SIG-M5 treated with dmso at 0.1 percent for 504 hours (cell line): Measurements from ENCODE around the gene LYL1.
A peak's percentile ranks its signal among the peaks of the same experiment; 100 is the strongest.

Experiments used
- DNase-seq: peaks from one replicate; lab custom pipeline; 2025; ENCODE audit not compliant: unreplicated experiment; lab: John Stamatoyannopoulos, UW

Gene LYL1

DNA sequence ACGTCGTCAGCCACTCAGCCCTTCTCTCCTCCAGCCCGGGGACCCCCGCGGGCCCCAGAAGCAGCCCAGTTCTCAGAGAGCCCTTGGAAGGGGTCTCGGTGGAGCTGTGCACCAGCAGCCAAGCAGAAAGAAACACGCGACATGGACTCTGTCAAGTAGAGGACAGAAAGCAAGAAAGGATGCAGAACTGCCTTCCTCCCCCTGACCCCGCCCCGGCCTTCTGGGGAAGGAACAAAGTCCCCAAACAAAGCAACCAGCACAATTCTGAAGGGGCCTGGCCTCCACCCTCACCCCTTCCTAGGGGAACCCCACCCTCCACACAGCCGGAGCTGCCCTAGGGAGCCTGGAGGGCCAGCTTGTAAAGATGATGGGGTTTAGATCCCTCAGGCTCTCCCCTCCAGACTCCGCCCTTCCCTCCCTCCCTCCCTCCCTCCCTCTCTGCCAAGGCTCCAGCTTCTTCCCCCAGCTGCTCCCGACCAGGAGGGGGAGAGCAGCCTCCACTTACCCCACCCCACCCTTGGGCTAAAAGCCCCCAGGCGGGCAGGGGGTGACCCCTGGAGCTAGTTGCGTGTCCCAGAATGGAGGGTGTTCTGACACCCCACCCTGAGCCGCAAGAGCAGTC is 7.8 kb downstream of the LYL1 start:
- DNase-seq: peak; percentile 49

DNA sequence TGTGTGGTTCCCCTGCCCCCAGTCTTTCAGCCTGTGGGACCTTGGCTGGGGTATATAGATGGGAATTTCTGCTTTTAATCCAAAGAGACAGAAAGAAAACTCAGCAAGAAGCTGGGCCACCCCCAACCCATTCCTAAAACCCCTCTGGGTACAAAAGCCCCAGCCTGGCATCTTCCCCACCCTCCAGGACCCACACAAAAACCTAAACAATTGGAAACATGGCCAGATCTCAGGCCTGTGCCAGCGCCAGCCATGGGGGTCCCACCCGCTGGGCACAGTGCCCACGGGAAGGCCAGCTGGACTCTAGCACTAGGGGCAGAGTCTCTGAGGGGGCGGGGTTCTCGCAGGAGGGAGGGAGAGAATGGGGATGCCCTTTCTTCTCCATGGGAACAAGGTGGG is 8.6 kb downstream of the LYL1 start:
- DNase-seq: no peak

- peak; percentile 84 for DNase-seq
These were observed 9.1 kb downstream of the LYL1 start for GRCh38 chr19:13093407-13094105.

DNA sequence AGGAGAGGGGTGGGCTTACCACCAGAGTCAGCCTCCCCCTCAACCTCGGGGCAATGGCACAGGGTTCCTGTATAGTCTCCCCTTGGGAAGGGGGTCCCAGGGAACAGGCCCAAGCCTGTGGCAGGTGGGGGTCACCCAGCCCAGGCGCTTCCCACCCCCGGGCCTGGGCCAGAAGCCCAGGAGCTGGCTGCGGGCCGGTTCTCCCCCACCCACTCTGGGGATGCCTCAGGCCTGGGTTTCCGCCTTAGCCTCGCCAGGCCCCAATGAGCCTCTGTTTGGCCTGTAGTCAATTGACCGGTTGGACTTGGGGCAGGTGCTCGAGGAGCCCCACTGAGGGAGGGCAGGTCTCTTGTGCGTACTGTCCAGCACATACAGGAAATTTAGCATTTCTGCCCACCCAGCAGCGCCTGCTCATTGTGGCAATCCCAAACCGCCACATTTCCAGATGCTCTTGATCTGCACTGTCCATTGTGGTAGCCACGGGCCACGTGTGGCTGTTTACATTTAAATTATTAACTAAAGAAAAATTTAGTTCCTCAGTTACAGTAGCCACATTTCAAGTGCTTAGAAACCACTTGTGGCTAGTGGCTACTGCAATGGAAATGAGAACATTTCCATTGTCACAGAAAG is 9.9 kb downstream of the LYL1 start:
- no peak for DNase-seq

- DNase-seq: no peak
These were observed 10.5 kb downstream of the LYL1 start for GRCh38 chr19:13092158-13092543.

- DNase-seq: peak; percentile 21
These were observed 11.1 kb downstream of the LYL1 start for GRCh38 chr19:13091400-13092157.

- peak; percentile 48 for DNase-seq
These were observed 12.0 kb downstream of the LYL1 start for GRCh38 chr19:13090511-13091231.

DNA sequence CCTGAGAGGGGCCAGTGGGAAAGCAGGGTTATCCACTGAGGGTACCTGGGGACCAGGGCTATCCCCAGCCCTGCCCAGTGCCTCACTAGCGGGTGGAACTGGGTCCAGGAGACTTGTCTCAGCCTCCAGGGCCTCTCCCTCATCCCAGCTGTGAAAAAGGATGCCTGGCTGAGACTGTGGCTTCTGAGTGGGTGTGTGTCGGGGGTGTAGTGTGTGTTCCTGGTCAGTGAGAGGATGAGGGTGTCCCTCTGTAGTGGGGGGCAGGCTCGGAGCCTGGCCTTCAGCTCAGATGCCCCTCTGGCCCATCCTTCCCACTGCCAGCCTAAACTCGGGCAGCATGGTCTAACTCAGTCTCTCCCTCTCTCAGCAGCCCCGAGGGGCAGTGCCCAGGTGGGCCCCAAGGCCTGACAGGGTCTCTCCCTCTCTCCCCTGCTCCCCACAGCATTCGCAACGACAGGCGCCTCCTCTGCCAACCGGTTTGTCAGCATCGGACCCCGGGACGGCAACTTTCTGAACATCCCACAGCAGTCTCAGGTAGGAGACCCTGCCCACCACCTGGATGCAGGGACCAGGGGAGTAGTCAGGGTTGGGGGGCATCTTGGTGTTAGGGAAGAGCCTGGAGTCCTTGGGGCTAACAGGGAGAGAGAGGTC is 12.7 kb downstream of the LYL1 start:
- DNase-seq: no peak

- DNase-seq: peak; percentile 17
These were observed 13.4 kb downstream of the LYL1 start for GRCh38 chr19:13089139-13089856.

GRCh38 chr19:13087795-13088537 is 14.7 kb downstream of the LYL1 start:
- DNase-seq: no peak

- DNase-seq: no peak
These were observed 15.4 kb downstream of the LYL1 start for GRCh38 chr19:13087295-13087694.

DNA sequence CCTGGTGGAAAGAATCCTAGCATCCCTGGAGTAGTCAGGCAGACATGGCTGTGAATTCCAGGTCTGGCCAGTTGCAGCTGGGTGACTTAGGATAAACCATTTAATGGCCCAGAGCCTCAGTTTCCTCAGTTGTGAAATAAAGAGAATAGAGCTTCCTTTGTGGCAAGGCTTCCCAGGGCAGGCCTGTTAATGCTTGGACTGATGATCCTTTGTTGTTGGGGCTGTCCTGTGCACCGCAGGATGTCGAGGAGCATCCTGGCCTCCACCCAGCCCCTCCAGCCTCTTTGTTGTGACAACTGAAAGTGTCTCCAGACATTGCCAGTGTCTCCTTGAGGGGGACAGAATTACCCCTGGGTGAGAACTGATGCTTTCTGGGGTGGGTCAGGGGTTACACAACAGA is 16.3 kb downstream of the LYL1 start:
- no peak for DNase-seq

GRCh38 chr19:13085666-13086065 is 17.0 kb downstream of the LYL1 start:
- no peak for DNase-seq

GRCh38 chr19:13083627-13084026 is 19.0 kb downstream of the LYL1 start:
- DNase-seq: no peak

DNA sequence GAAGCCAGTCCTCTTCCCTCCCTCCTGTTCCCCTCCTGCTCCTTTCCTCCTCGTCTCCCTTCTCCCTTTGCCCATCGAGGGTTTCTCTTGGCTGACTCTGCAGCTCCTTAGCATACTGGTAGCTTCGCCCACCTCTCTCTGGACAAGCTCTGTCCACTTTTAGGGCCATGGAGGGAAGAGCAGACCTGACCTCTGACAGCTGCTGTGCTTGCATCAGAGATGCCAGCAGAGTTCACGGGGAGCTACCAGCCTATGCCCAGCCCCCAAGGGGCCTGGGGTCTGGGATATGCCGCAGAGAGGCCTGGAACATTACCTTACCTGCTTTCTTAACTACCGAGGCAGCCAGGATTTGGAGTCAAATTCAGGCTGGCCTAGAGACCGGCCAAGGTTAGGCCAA is 19.7 kb downstream of the LYL1 start:
- no peak for DNase-seq

GRCh38 chr19:13082192-13083007 is 20.3 kb downstream of the LYL1 start:
- no peak for DNase-seq

GRCh38 chr19:13079542-13079986 is 23.1 kb downstream of the LYL1 start:
- no peak for DNase-seq

DNA sequence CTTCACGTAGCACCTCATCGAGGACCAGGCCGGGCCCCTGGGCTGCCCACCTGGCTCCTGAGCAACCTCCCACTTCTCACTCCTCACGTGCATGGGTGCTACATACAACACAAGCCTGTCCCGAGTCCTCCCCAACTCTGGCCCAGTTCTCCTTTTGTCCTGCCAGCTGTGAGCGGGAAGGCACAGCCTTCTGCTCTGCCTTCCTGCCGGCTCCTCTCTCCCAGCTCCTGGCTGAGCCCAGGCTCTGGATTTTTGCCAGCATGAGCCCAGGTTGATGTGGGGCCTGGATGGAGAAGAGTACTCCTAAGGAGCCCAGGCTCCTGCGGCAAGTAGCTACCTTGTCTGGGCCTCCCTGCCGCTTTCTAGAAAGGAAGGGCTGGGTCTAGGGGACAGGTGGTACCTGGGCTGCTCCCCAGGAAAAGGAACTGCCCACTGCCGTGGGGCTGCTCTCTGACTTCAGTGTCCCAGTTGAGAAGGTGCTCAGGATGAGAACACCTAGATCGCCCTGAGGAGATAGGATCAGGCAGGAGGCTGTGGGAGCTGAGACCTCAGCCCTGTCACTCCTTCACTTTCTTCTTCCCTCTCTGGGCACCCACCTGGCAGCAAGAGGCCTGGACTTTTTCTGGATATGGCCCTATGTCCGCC is 23.6 kb downstream of the LYL1 start:
- DNase-seq: no peak
